K562 (cell line): ENCODE results near the gene C2orf81. TPM values are rescaled to one million over a fixed set of nuclear protein-coding genes. Genes with fewer than 3 reads are reported as not detected.

Source experiments
- AFF1 ChIP-seq, 2 experiments: fragments of 450-650 bp; IDR thresholded peaks; 2 replicates each; pipeline ENCODE4 v1.6.1; 2018; ENCODE audit warnings: mild to moderate bottlenecking in 2 of 2, low read depth in 1 of 2; ENCODE audit not compliant: partially characterized antibody in 2 of 2
- CREB1 ChIP-seq, 2 experiments: sonication (generic) in 1 of 2; formaldehyde crosslinking in 1 of 2; IDR thresholded peaks; 2 replicates each; pipeline versions ENCODE4 v1.6.1 to v1.8.0; 2012 to 2022; ENCODE audit warnings: inconsistent platforms in 1 of 2, mild to moderate bottlenecking in 1 of 2, missing genetic modification reagents in 1 of 2, moderate library complexity in 1 of 2
- OTX1 ChIP-seq: fragments of 450-650 bp; formaldehyde crosslinking; IDR thresholded peaks from 2 replicates; pipeline ENCODE4 v1.4.0; 2022; ENCODE audit warnings: mild to moderate bottlenecking
- SRF ChIP-seq, 2 experiments: fragments of 250-450, 450-650 bp in 1 of 2; sonication (Bioruptor Pico) in 1 of 2; sonication (generic) in 1 of 2; formaldehyde crosslinking; IDR thresholded peaks; 2 replicates each; pipeline versions ENCODE4 v1.5.0 to v1.5.1; 2020 to 2022; ENCODE audit warnings: mild to moderate bottlenecking in 1 of 2, missing genetic modification reagents in 1 of 2
- TBP ChIP-seq: optimal IDR thresholded peaks from 2 replicates; pipeline ENCODE3; 2011; ENCODE audit warnings: low read depth, low read length, improper control_type of control experiment
- ZHX1 ChIP-seq: fragments of 150-350 bp; conservative IDR thresholded peaks from 2 replicates; pipeline ENCODE4 v1.6.1; 2014; ENCODE audit warnings: low read length
- ZNF589 ChIP-seq: fragments of 200-800 bp; sonication (Bioruptor generic); IDR thresholded peaks from 2 replicates; pipeline ENCODE4 v1.6.1; 2016; ENCODE audit warnings: low read depth, missing genetic modification characterization, missing compliant biosample characterization
- ZNF740 ChIP-seq, 3 experiments: fragments of 200-800 bp in 1 of 3; sonication (Bioruptor generic) in 1 of 3; sonication (generic) in 1 of 3; formaldehyde crosslinking in 1 of 3; IDR thresholded peaks; 2 replicates each; pipeline versions ENCODE4 v1.6.1 to v1.8.0; 2016 to 2022; ENCODE audit warnings: mild to moderate bottlenecking in 2 of 3, missing compliant biosample characterization in 2 of 3, missing genetic modification characterization in 2 of 3, missing genetic modification reagents in 1 of 3
- polyA plus RNA-seq, 8 experiments: library from polyadenylated mRNA; depleted of rRNA in 4 of 8; stranded (reverse) in 5 of 8; unstranded in 3 of 8; fragments of >200 nt; fragmentation: Nextera tagmentation in 2 of 8; fragmentation: Illumina TruSeq in 1 of 8; extraction: Ambion mirVana in 2 of 8; extraction: Trizol in 1 of 8; gene quantifications; 2 replicates each; pipeline versions ENCODE4 v1.2.1 to v1.2.3, GENCODE V29; 2011 to 2014; ENCODE audit warnings: inconsistent platforms in 1 of 8, missing spikeins in 1 of 8
- total RNA-seq, 7 experiments: library from RNA; depleted of rRNA in 6 of 7; stranded (reverse); fragments of >200 nt in 6 of 7; fragmentation: Illumina TruSeq in 2 of 7; extraction: Trizol in 2 of 7; gene quantifications; 2 replicates each; pipeline versions ENCODE4 v1.2.1 to v1.2.3, GENCODE V29; 2011 to 2021; ENCODE audit warnings: low replicate concordance in 1 of 7
- TF ChIP-seq, protein P1 (sequence below): sonication (generic); formaldehyde crosslinking; IDR thresholded peaks from 2 replicates; pipeline ENCODE4 v1.8.0; 2022; ENCODE audit warnings: missing genetic modification reagents, mild to moderate bottlenecking, borderline replicate concordance

C2orf81 gene
- total and polyA plus RNA-seq, 9 of the 15 experiments (the other 6 are each of a cell fraction or from before 2014, with no cell fraction given) = 0.06 TPM; not detected in 8

GRCh38 chr2:74439373-74439772 is 18.0 kb upstream of the C2orf81 start (continued):
- TF ChIP-seq AFF1 (IDR thresholded peaks at IDR 0.05; ENCODE audit: low read depth in 1 of 2, partially characterized antibody in 2 of 2) = no peak
- TF ChIP-seq CREB1 (IDR thresholded peaks at IDR 0.05) = no peak
- TF ChIP-seq CREB1 (CRISPR knock-in tag; IDR thresholded peaks at IDR 0.05) = no peak
- no peak for TF ChIP-seq ZNF740 (CRISPR knock-in tag; IDR thresholded peaks at IDR 0.05)
- TF ChIP-seq ZNF740 (tag; IDR thresholded peaks at IDR 0.05) = no peak
- TF ChIP-seq, protein P1, sequence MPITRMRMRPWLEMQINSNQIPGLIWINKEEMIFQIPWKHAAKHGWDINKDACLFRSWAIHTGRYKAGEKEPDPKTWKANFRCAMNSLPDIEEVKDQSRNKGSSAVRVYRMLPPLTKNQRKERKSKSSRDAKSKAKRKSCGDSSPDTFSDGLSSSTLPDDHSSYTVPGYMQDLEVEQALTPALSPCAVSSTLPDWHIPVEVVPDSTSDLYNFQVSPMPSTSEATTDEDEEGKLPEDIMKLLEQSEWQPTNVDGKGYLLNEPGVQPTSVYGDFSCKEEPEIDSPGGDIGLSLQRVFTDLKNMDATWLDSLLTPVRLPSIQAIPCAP (CRISPR knock-in tag) = no peak
- TF ChIP-seq ZHX1 = no peak
- TF ChIP-seq TBP = no peak
- TF ChIP-seq OTX1 (CRISPR knock-in tag) = no peak
- no peak for TF ChIP-seq SRF (CRISPR knock-in tag; IDR thresholded peaks at IDR 0.05)
- TF ChIP-seq ZNF589 (CRISPR knock-in tag) = no peak
